ENCODE measurements around the gene PRELID3B. TPM values are rescaled to one million over a fixed set of nuclear protein-coding genes. Genes with fewer than 3 reads are reported as not detected.

PRELID3B gene
- total RNA-seq, 1 experiment from 2014 or later: 83.4 TPM

DNA sequence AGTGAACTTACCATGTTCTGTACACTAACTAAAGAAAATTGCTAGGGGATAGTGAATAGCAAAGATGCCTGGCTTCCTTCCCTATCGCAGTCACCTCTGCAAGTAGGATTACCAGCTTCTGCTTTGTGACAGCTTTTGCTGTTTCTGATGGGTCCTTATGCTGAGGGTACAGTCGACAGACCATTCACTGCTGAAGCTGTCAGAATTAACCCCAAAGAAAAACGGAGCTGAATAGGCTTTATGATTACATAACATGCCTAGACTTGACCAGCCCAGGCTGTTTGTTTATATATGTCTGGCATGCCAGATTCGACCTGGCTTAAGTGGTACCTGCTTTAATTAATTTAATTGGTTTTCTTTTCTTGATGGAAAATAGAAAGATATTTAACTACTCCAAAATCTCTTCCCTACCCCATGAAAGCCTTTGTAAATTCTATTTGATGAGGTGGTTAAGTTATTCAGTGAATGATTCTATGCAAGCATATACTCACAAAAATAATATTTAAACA is 21.7 kb upstream of the PRELID3B start:
- Histone ChIP-seq H3K4me1 (ENCODE audit: insufficient read depth, low read length, poor library complexity, severe bottlenecking) (peaks cover 6% of the 10 kb centered on the region), H3K36me3 (ENCODE audit: insufficient read depth, low read length, poor library complexity, severe bottlenecking) (no peaks in the 10 kb centered on the region), H3K4me3 (ENCODE audit: low read depth, low read length, poor library complexity, severe bottlenecking) (no peak overlapping the region), H3K9me3 (ENCODE audit: low read depth, low read length, poor library complexity, severe bottlenecking) (no peaks in the 10 kb centered on the region), H3K27me3 (replicated peaks; ENCODE audit: insufficient read depth, low read depth, low read length, poor library complexity) (peaks cover 25% of the 10 kb centered on the region), H3K27ac (ENCODE audit: low read depth, low read length, poor library complexity, severe bottlenecking) (no peak overlapping the region)
- POLR2A ChIA-PET (ENCODE audit: low non-redundant PET): no interaction called here
- CTCF ChIA-PET: no interaction called here
- intact Hi-C loops (cut with micrococcal nuclease; ENCODE audit: unreplicated experiment): no loop called here
- TF ChIP-seq, protein P1, sequence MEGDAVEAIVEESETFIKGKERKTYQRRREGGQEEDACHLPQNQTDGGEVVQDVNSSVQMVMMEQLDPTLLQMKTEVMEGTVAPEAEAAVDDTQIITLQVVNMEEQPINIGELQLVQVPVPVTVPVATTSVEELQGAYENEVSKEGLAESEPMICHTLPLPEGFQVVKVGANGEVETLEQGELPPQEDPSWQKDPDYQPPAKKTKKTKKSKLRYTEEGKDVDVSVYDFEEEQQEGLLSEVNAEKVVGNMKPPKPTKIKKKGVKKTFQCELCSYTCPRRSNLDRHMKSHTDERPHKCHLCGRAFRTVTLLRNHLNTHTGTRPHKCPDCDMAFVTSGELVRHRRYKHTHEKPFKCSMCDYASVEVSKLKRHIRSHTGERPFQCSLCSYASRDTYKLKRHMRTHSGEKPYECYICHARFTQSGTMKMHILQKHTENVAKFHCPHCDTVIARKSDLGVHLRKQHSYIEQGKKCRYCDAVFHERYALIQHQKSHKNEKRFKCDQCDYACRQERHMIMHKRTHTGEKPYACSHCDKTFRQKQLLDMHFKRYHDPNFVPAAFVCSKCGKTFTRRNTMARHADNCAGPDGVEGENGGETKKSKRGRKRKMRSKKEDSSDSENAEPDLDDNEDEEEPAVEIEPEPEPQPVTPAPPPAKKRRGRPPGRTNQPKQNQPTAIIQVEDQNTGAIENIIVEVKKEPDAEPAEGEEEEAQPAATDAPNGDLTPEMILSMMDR (conservative IDR thresholded peaks at IDR 0.05; ENCODE audit: low read depth, low read length): no peak
- no peak for TF ChIP-seq EZH2 (IDR thresholded peaks at IDR 0.05; ENCODE audit: borderline replicate concordance, low read depth, low read length, poor library complexity, severe bottlenecking)
- DNase-seq (ENCODE audit: low spot score): no peak
- no TSS peak for BruUV-seq (replicated peaks)

DNA sequence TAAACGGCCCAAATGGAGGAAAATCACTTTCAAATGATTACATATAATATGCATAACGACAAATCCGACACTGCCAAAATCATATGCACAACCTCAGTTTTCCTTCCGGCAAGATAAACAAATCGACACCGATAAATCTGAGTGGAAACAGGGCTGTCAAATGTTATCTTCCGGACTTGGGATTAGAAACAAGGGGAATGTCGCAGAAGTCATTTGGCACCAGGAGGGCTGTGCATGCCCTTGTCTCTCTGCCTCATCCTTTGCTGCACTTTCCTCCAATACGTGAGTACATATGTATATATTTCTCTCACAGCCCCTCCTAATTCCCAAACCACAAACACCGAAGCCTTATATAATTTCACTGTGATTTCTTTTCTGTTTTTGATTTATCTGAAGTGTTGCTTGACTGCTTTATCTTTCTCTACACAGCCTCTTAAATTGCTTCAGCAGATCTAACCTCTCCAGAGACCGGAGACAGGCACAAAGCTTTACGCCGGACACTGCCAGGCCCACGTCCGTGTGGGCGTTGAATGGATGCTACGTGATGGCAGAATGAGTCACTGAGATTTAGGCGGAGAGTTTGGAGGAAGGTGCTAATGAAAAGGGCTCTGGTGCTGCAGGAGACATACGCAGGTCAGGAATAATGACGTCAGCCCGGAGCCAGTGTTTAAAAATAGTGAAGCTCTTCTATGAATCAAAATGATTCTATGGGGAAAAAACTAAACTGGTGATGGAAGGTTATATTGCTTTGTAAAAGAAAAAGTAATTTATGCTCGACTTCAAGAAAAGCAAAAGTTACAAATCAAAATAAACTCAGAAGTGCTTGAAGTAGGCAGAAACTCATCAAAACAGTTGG is 21.0 kb upstream of the PRELID3B start:
- Histone ChIP-seq H3K4me3 (ENCODE audit: low read depth, low read length, poor library complexity, severe bottlenecking) (peak overlapping the region; percentile 16), H3K4me1 (ENCODE audit: insufficient read depth, low read length, poor library complexity, severe bottlenecking) (peaks cover 6% of the 10 kb centered on the region), H3K27me3 (replicated peaks; ENCODE audit: insufficient read depth, low read depth, low read length, poor library complexity) (peaks cover 18% of the 10 kb centered on the region), H3K9me3 (ENCODE audit: low read depth, low read length, poor library complexity, severe bottlenecking) (no peaks in the 10 kb centered on the region), H3K27ac (ENCODE audit: low read depth, low read length, poor library complexity, severe bottlenecking) (no peak overlapping the region), H3K36me3 (ENCODE audit: insufficient read depth, low read length, poor library complexity, severe bottlenecking) (no peaks in the 10 kb centered on the region)
- intact Hi-C loops (cut with micrococcal nuclease; ENCODE audit: unreplicated experiment): no loop called here
- ChIA-PET POLR2A (ENCODE audit: low non-redundant PET) (no interaction called here), CTCF (no interaction called here)
- peak; percentile 40 for DNase-seq (ENCODE audit: low spot score)
- TF ChIP-seq, protein P1 (conservative IDR thresholded peaks at IDR 0.05; ENCODE audit: low read depth, low read length): no peak
- no peak for TF ChIP-seq EZH2 (IDR thresholded peaks at IDR 0.05; ENCODE audit: borderline replicate concordance, low read depth, low read length, poor library complexity, severe bottlenecking)
- no TSS peak for BruUV-seq (replicated peaks)

DNA sequence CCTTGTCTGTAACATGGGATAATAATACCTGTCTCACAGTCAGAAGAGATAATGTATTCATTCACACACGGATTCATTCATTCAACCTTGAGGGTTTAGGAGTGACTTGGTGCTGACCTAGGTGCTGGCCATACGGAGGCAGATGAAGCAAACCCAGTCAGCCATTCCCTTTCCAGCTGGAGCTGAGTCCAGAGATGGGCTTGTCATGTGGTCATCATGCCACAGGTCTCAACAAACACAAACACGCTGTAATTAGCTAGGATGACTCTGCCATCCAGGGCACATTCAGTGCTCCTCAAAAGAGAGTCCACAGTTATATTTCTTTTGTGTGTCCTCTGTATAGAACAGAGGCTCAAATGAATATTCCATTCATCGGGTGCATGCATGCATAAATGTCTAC is 19.5 kb upstream of the PRELID3B start:
- POLR2A ChIA-PET (ENCODE audit: low non-redundant PET): no interaction called here
- CTCF ChIA-PET: no interaction called here
- no TSS peak for BruUV-seq (replicated peaks)

More for the DNA sequence above, 19.5 kb upstream of the PRELID3B start:
- no peaks in the 10 kb centered on the region for H3K9me3 ChIP-seq (ENCODE audit: low read depth, low read length, poor library complexity, severe bottlenecking)
- no peak for TF ChIP-seq EZH2 (IDR thresholded peaks at IDR 0.05; ENCODE audit: borderline replicate concordance, low read depth, low read length, poor library complexity, severe bottlenecking)
- TF ChIP-seq, protein P1 (conservative IDR thresholded peaks at IDR 0.05; ENCODE audit: low read depth, low read length): no peak
- no peak overlapping the region for H3K27ac ChIP-seq (ENCODE audit: low read depth, low read length, poor library complexity, severe bottlenecking)
- H3K4me1 ChIP-seq (ENCODE audit: insufficient read depth, low read length, poor library complexity, severe bottlenecking): peaks cover 6% of the 10 kb centered on the region
- no peaks in the 10 kb centered on the region for H3K36me3 ChIP-seq (ENCODE audit: insufficient read depth, low read length, poor library complexity, severe bottlenecking)
- intact Hi-C loops (cut with micrococcal nuclease; ENCODE audit: unreplicated experiment): no loop called here
- DNase-seq (ENCODE audit: low spot score): no peak
- no peak overlapping the region for H3K4me3 ChIP-seq (ENCODE audit: low read depth, low read length, poor library complexity, severe bottlenecking)
- peaks cover 15% of the 10 kb centered on the region for H3K27me3 ChIP-seq (replicated peaks; ENCODE audit: insufficient read depth, low read depth, low read length, poor library complexity)
